Caco-2 (cell line): Measurements from ENCODE around the gene LHPP. TPM values are rescaled to one million over a fixed set of nuclear protein-coding genes. Genes with fewer than 3 reads are reported as not detected.

Source experiments
- BruUV-seq: library from RNA; stranded (reverse); fragments of 400-500 nt; replicated peaks from 2 replicates; lab custom pipeline; 2021; lab: Mats Ljungman, UMichigan
- CTCF ChIA-PET: fragments of 300-600 bp; sonication (Branson Sonifier 250); formaldehyde crosslinking; loops from one replicate; lab custom pipeline; 2022; ENCODE audit warnings: antibody characterized with exemption; lab: Charles Lee
- POLR2A ChIA-PET: fragments of 300-600 bp; sonication (Branson Sonifier 250); formaldehyde crosslinking; loops from one replicate; lab custom pipeline; 2022; ENCODE audit warnings: antibody characterized with exemption; lab: Charles Lee
- DNase-seq, 2 experiments: peaks; one replicate each; pipeline versions ENCODE4 v3.0.0 to v3.0.0-alpha.2; 2020 to 2022
- H3K27me3 ChIP-seq: replicated peaks from 2 replicates; pipeline ENCODE4 v1.6.0; 2011; ENCODE audit warnings: low read length; ENCODE audit not compliant: control insufficient read depth, insufficient read depth
- H3K36me3 ChIP-seq: 2 replicates; pipeline ENCODE4 v1.5.1; 2011; ENCODE audit warnings: low read length; ENCODE audit not compliant: control insufficient read depth, insufficient read depth
- H3K4me1 ChIP-seq: fragments of 250-450 bp; sonication (Bioruptor Pico); 2 replicates; pipeline ENCODE4 v1.5.1; 2020; ENCODE audit warnings: mild to moderate bottlenecking
- H3K4me3 ChIP-seq: 2 replicates; pipeline ENCODE4 v1.5.1; 2011; ENCODE audit warnings: low read depth, mild to moderate bottlenecking, control low read depth, low read length
- H3K9me3 ChIP-seq: fragments of 250-450 bp; sonication (Bioruptor Pico); 2 replicates; pipeline ENCODE4 v1.5.1; 2020; ENCODE audit warnings: mild to moderate bottlenecking, moderate library complexity
- H3K27ac Mint-ChIP-seq: one replicate; pipeline ENCODE4 v1.8.0; 2022; ENCODE audit warnings: mixed read lengths; ENCODE audit not compliant: unreplicated experiment
- H3K27me3 Mint-ChIP-seq: one replicate; pipeline ENCODE4 v1.8.0; 2022; ENCODE audit warnings: mixed read lengths; ENCODE audit not compliant: insufficient read depth, unreplicated experiment
- H3K36me3 Mint-ChIP-seq: one replicate; pipeline ENCODE4 v1.8.0; 2022; ENCODE audit warnings: mild to moderate bottlenecking, mixed read lengths; ENCODE audit not compliant: insufficient read depth, unreplicated experiment
- H3K4me1 Mint-ChIP-seq: one replicate; pipeline ENCODE4 v1.8.0; 2022; ENCODE audit warnings: low read depth, mixed read lengths; ENCODE audit not compliant: unreplicated experiment
- H3K4me3 Mint-ChIP-seq: one replicate; pipeline ENCODE4 v1.8.0; 2022; ENCODE audit warnings: mild to moderate bottlenecking, moderate library complexity, mixed read lengths; ENCODE audit not compliant: unreplicated experiment
- H3K9me3 Mint-ChIP-seq: one replicate; pipeline ENCODE4 v1.8.0; 2022; ENCODE audit warnings: mixed read lengths; ENCODE audit not compliant: unreplicated experiment
- intact Hi-C: fragments of 100-400 bp; cut with micrococcal nuclease; formaldehyde crosslinking; loops from one replicate; pipeline ENCODE4 v1.10.0; 2022; ENCODE audit not compliant: unreplicated experiment
- total RNA-seq: library from RNA; stranded (reverse); gene quantifications from 2 replicates; pipeline ENCODE4 v1.2.3, GENCODE V29; 2022
- TF ChIP-seq, protein P1 (sequence below), 2 experiments: fragments of 200-600 bp in 1 of 2; IDR thresholded peaks; 1 replicate in 1 of 2; 2 replicates in 1 of 2; pipeline versions ENCODE4 v1.5.1 to v1.8.0; 2011 to 2022; ENCODE audit warnings: antibody characterized with exemption in 1 of 2, control low read depth in 1 of 2, inconsistent platforms in 1 of 2, low read depth in 1 of 2, low read length in 1 of 2, mild to moderate bottlenecking in 1 of 2, moderate library complexity in 1 of 2; ENCODE audit not compliant: insufficient read depth in 1 of 2, severe bottlenecking in 1 of 2, unreplicated experiment in 1 of 2

LHPP gene
- total RNA-seq, 1 experiment from 2014 or later: 15.9 TPM

DNA sequence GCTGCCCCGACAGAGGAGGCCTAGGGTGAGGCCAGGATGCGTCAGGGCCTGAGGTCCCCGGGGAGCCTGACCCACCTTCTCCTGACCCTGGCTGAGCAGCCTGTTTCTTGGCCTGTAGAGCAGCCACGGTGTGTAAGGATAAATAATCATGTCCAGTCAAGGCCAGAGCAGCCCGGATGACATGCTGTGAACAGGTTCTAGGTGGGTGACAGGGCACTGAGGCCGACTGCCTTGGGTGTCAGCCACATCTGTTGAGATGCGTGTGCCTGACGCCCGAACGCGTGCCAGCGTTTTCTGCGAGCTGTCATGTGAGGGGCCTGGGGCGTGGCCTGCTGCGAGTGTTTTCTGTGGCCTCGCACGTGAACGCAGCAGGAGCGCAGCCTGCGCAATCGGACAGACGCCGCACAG, 164.2 kb downstream of the LHPP start:
- ChIA-PET POLR2A (no interaction called here), CTCF (no interaction called here)
- Histone ChIP-seq H3K4me3 (no peak overlapping the region), H3K9me3 (no peaks in the 10 kb centered on the region), H3K27me3 (no peaks in the 10 kb centered on the region), H3K36me3 (no peaks in the 10 kb centered on the region), H3K4me1 (0 out of 2 replicates have a peak, but pooled peaks cover 4% of the 10 kb centered on the region)
- Mint-ChIP-seq H3K9me3 (no peaks in the 10 kb centered on the region), H3K4me3 (no peak overlapping the region), H3K36me3 (no peaks in the 10 kb centered on the region), H3K27ac (no peak overlapping the region), H3K4me1 (no peaks in the 10 kb centered on the region), H3K27me3 (no peaks in the 10 kb centered on the region)
- no TSS peak for BruUV-seq
- TF ChIP-seq, protein P1, sequence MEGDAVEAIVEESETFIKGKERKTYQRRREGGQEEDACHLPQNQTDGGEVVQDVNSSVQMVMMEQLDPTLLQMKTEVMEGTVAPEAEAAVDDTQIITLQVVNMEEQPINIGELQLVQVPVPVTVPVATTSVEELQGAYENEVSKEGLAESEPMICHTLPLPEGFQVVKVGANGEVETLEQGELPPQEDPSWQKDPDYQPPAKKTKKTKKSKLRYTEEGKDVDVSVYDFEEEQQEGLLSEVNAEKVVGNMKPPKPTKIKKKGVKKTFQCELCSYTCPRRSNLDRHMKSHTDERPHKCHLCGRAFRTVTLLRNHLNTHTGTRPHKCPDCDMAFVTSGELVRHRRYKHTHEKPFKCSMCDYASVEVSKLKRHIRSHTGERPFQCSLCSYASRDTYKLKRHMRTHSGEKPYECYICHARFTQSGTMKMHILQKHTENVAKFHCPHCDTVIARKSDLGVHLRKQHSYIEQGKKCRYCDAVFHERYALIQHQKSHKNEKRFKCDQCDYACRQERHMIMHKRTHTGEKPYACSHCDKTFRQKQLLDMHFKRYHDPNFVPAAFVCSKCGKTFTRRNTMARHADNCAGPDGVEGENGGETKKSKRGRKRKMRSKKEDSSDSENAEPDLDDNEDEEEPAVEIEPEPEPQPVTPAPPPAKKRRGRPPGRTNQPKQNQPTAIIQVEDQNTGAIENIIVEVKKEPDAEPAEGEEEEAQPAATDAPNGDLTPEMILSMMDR (IDR thresholded peaks at IDR 0.05; ENCODE audit: insufficient read depth in 1 of 2, low read depth in 1 of 2, low read length in 1 of 2, severe bottlenecking in 1 of 2, unreplicated experiment in 1 of 2): no peak
- intact Hi-C loops: no loop called here
- DNase-seq: no peak

GRCh38 chr10:124626759-124627380, 165.2 kb downstream of the LHPP start:
- DNase-seq: no peak

DNA sequence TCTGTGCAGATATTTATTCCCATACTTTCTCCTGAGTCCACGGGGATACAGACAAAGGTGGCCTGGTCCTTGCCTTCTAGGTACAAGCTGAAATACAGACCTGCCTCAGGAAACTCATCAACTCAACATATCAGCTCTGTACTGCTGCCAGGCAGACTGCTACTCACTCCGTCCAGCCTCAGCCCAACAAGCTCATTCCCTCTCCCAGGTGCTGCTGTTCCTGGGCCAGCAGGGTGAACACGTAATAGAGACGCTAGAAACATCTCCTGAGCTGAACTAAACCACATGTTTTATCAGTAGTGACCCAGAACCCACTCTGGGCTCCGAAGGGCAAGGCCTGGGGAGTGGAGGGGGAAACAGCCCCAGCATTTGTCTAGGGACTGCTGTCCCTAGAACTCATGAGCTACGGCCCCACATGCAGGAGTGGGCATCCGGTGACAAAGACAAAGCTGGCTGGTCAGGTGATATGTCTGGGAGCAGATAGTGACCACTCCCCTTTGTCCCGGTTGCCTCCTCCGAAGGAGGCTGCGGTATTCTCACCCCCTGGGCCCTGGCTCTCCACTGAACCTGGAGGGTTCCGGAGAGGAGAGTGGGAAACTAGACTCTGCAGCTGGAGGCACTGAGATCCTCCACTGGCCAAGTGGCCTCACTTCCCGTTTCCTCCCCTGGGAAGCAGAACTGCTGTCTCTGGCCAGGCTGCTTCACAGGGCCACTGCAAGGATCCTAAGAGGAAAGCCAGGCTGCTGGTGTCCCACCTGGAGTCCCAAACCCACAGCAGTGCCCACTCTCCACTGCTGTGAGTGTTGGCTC, 166.4 kb downstream of the LHPP start:
- POLR2A ChIA-PET: no interaction called here
- Mint-ChIP-seq H3K4me1 (no peaks in the 10 kb centered on the region), H3K4me3 (no peak overlapping the region), H3K9me3 (no peaks in the 10 kb centered on the region), H3K27me3 (no peaks in the 10 kb centered on the region), H3K36me3 (no peaks in the 10 kb centered on the region), H3K27ac (no peak overlapping the region)
- intact Hi-C loops: no loop called here
- H3K36me3 ChIP-seq: no peaks in the 10 kb centered on the region
- DNase-seq: no peak
- no peaks in the 10 kb centered on the region for H3K9me3 ChIP-seq
- H3K27me3 ChIP-seq: no peaks in the 10 kb centered on the region
- H3K4me1 ChIP-seq: 0 out of 2 replicates have a peak, but pooled peaks cover 4% of the 10 kb centered on the region
- TF ChIP-seq, protein P1 (IDR thresholded peaks at IDR 0.05; ENCODE audit: insufficient read depth in 1 of 2, low read depth in 1 of 2, low read length in 1 of 2, severe bottlenecking in 1 of 2, unreplicated experiment in 1 of 2): no peak
- H3K4me3 ChIP-seq: no peak overlapping the region
- CTCF ChIA-PET: interaction anchor here (0.6 kb wide), 1 partner anchor 112 kb away, joined by 3 read pairs; no protein-coding TSS in a partner anchor
- no TSS peak for BruUV-seq

More at GRCh38 chr10:124626759-124627380, 165.2 kb downstream of the LHPP start:
- ChIA-PET CTCF (no interaction called here), POLR2A (no interaction called here)
- Histone ChIP-seq H3K4me3 (no peak overlapping the region), H3K4me1 (0 out of 2 replicates have a peak, but pooled peaks cover 4% of the 10 kb centered on the region), H3K27me3 (no peaks in the 10 kb centered on the region), H3K36me3 (no peaks in the 10 kb centered on the region), H3K9me3 (no peaks in the 10 kb centered on the region)
- intact Hi-C loops: no loop called here
- H3K27me3 Mint-ChIP-seq: no peaks in the 10 kb centered on the region
- TF ChIP-seq, protein P1 (IDR thresholded peaks at IDR 0.05; ENCODE audit: insufficient read depth in 1 of 2, low read depth in 1 of 2, low read length in 1 of 2, severe bottlenecking in 1 of 2, unreplicated experiment in 1 of 2): no peak
- no peaks in the 10 kb centered on the region for H3K36me3 Mint-ChIP-seq
- no peaks in the 10 kb centered on the region for H3K9me3 Mint-ChIP-seq
- no peaks in the 10 kb centered on the region for H3K4me1 Mint-ChIP-seq
- H3K27ac Mint-ChIP-seq: no peak overlapping the region
- H3K4me3 Mint-ChIP-seq: no peak overlapping the region
- BruUV-seq: no TSS peak
